GM12864 (cell line): ENCODE data around the gene MYLK.

Experiments used
- DNase-seq: peaks from one replicate; pipeline ENCODE4 v3.0.0-alpha.2; 2011; ENCODE audit warnings: low read depth
- H3K4me3 ChIP-seq: 2 replicates; pipeline ENCODE4 v1.5.1; 2011; ENCODE audit warnings: mild to moderate bottlenecking, low read depth, low read length, control low read depth
- CTCF ChIP-seq: IDR thresholded peaks from 2 replicates; pipeline ENCODE4 v1.5.1; 2011; ENCODE audit warnings: low read depth, mild to moderate bottlenecking, moderate library complexity, low read length, control low read depth, inconsistent platforms; ENCODE audit errors: missing control alignments

Gene MYLK

GRCh38 chr3:123562547-123562946 lies 321.6 kb downstream of the MYLK start:
- TF ChIP-seq CTCF, result no peak
- no peak for DNase-seq
- no peak overlapping the region for H3K4me3 ChIP-seq

GRCh38 chr3:123561188-123561587 lies 322.9 kb downstream of the MYLK start:
- no peak for DNase-seq
- no peak overlapping the region for H3K4me3 ChIP-seq
- no peak for TF ChIP-seq CTCF
